Amniotic epithelial cell (primary cell): Measurements from ENCODE around the gene CRACR2B.

ENCODE experiments used
- DNase-seq: peaks from one replicate; pipeline ENCODE4 v3.0.0-alpha.2; 2010; ENCODE audit warnings: low read depth

CRACR2B gene

DNA sequence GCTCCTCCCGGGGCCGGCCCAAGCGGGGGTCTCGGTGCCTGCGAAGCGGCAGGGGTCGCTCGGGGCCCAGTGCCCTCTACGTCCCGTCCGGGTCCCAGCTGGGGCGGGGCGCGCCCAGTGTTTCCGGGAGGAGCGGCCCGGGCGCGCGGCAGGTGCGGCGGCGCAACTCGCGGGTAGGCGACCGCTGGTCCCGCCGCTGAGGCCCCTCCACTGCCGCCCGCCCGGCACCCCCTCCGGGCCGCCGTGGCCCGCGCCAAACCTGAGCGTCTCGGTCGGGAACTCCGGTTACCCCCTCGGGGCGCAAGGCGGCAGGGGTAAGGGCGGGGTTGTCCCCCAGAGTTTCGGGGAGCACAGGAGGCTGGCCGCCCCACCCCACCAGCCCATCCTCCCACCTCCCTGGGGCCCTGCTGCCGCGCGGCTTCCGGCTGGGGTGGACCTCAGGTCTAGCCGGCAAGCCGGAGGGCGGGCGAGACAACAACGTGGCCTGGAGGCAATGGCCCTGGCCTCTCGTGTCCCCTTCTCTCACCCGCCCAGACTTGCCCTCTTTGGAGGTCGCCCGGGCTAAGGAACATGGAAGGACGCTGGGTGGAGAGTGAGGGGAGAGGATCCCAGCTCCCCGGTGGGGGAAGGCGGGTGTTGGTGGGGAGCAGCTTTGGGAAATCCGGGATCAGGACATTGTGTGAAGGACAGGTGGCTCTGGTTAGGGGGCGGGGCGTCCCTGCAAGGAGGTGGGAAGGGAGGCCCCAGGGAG lies 398 bp upstream of the CRACR2B start:
- DNase-seq: no peak

- no peak for DNase-seq
Observed at GRCh38 chr11:828506-829175, 922 bp downstream of the CRACR2B start.

- no peak for DNase-seq
Observed at GRCh38 chr11:829176-829846, 1.6 kb downstream of the CRACR2B start.

- DNase-seq: no peak
Observed at GRCh38 chr11:829847-830294, 2.2 kb downstream of the CRACR2B start.

- DNase-seq: peak; percentile 66
Observed at GRCh38 chr11:830295-831117, 2.8 kb downstream of the CRACR2B start.

GRCh38 chr11:831118-831864 lies 3.6 kb downstream of the CRACR2B start:
- no peak for DNase-seq

- DNase-seq: no peak
Observed at GRCh38 chr11:831961-832528, 4.3 kb downstream of the CRACR2B start.

DNA sequence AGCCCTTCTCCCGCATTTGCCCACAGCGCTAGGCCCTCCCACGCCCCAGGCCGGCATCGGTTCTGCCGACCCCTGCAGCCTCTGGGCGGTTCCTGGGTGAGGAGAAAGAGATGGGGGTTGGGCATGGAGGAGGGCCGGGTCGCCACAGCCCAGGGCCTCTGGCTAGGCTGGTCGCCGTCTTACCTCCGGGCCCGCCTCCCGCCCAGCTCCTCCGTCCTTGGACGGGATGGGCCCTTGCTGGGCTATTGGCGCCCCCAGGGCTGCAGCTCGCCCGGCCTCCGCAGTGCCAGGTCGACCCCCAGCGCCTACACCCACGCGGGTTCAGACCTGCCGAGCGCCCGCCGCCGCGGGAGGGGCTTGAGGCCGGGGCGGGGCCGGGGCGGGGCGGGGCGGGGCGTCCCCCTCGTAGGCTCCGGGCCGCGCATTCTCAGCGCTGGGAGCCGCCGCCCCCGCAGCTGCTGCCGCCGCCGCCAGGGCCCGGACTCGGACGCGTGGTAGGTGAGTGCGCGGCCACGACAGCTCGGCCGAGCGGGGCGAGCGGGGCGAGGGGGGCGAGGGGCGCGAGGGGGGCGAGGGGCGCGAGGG lies 4.9 kb downstream of the CRACR2B start, which contains the start of gene CD151:
TSS of gene CD151 (plus strand) at position 424 of the 585 bp plus-strand sequence. CDS start 3,118 bp downstream, outside the sequence.
- DNase-seq: peak; percentile 34

- peak; percentile 41 for DNase-seq
Observed at GRCh38 chr11:833114-833791, 5.5 kb downstream of the CRACR2B start.

GRCh38 chr11:833849-834311 lies 6.2 kb downstream of the CRACR2B start:
- no peak for DNase-seq

DNA sequence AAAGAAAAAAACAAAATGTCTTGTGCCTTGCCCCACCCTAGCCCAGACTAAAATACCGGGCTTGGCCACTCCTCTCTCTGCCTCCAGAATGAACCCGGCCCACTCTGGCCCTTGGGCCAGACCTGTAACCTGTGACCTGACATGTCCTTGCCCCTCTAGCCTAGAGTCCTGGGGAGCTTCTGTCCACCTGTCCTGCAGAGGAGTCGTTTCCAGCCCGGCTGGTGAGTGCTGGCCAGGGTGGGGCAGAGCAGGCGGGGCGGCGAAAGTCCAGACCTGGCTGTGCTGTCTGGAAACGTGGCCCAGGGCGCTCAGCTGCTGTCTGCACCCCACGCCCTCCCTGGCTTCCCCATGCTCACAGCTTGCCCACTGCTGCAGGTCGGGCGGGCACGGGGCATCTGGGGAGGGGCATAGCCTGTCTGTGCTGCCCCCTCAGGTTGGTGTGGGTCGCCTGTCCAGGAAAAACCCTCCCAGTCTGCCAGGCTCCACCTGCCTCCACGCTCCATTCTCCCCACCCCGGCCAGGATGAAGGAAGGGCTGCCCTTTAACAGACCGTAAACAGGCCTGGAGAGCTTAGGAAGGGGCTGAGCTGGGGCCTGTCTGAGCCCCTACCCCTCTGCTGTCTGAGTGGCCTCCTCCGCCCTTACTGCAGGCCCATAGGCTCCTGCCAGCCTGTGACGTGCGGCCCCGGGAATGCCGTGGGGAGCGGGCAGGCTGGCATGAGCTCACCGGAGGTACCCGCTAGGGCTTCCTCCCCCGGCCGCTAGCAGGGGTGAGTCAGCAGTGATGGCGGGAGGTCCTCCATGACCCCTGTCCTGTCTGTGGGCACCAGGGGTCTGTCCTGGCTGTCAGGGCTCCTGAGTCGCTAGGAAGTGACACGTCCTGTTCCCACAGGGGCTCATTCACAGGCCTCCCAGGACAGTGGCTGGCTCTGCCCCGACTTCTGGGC lies 6.9 kb downstream of the CRACR2B start:
- peak; percentile 87 for DNase-seq

DNA sequence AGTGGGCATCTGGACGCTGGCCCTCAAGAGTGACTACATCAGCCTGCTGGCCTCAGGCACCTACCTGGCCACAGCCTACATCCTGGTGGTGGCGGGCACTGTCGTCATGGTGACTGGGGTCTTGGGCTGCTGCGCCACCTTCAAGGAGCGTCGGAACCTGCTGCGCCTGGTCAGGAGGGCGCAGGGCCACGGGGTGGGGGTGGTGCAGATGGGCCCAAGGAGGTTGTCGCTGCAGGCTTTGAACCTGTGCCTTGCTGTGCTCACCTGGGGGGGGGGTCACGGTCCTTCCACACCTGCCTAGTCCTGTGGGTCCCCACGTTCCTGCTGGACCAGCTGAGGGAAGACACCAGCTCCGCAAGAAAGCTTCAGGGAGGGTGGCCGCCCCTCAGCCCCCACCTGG lies 8.6 kb downstream of the CRACR2B start:
- DNase-seq: no peak

GRCh38 chr11:836700-837099 lies 9.0 kb downstream of the CRACR2B start:
- DNase-seq: no peak

- no peak for DNase-seq
Observed at GRCh38 chr11:837189-837989, 9.7 kb downstream of the CRACR2B start.

GRCh38 chr11:837990-838307 lies 10.2 kb downstream of the CRACR2B start:
- DNase-seq: no peak

- no peak for DNase-seq
Observed at GRCh38 chr11:838441-839279, 10.9 kb downstream of the CRACR2B start.

GRCh38 chr11:839280-839623 lies 11.5 kb downstream of the CRACR2B start:
- DNase-seq: no peak
